ENCODE data around the gene RCOR2.

DNA sequence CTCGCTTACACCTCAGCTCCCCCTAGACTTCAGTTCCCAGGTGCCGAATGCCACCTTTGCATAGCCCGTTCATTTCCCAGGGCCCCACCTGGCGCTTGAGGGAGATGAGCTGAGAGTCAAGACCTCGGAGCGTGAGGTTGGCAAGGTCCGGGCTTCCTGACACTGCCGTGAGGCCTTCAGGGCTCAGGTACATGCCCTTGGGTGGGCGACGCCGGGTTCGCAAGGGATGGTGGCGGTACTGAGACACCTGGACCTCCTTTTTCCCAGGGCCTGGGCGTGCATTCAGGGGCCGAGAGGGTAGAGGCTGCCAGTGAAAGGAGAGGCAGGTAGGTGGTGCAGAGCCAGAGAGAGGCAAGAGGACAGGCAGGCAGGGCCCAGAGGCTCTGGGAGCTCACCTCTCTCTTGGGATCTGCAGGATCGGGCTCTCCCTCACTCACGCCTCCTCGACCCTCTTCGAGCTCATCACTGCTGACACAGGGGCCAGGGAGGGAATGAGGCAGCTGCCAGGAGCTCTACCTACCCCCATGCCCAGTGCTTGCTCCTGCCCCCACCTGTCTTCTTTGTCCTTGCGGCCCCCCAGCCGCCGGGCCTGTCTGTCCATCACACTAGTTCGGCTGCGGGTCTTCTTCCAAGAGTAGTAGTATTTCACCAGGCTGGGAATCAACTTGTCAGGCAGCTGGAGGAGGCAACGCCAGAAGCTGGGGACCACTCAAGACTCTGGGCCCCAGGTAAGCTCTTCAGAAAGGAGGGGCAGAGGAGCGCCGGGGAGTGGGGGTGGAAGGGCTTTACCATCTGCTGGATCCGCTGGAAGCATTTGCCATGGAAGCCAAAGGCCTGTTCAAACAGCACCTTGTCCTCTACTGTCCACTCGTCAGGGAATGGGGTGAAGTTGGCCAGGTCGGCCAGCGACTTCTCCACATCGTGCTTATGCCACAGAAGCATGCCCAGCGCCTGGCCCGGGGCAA lies 2.8 kb downstream of the RCOR2 start:
- TF ChIP-seq POLR2A (IDR thresholded peaks at IDR 0.05), result no peak
- TF ChIP-seq, protein P1, sequence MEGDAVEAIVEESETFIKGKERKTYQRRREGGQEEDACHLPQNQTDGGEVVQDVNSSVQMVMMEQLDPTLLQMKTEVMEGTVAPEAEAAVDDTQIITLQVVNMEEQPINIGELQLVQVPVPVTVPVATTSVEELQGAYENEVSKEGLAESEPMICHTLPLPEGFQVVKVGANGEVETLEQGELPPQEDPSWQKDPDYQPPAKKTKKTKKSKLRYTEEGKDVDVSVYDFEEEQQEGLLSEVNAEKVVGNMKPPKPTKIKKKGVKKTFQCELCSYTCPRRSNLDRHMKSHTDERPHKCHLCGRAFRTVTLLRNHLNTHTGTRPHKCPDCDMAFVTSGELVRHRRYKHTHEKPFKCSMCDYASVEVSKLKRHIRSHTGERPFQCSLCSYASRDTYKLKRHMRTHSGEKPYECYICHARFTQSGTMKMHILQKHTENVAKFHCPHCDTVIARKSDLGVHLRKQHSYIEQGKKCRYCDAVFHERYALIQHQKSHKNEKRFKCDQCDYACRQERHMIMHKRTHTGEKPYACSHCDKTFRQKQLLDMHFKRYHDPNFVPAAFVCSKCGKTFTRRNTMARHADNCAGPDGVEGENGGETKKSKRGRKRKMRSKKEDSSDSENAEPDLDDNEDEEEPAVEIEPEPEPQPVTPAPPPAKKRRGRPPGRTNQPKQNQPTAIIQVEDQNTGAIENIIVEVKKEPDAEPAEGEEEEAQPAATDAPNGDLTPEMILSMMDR (IDR thresholded peaks at IDR 0.05), result no peak

All from gastroesophageal sphincter (tissue), 3 donors.